GM18511 (cell line): ENCODE results near the gene PLGRKT.
"Not testable (repeated sequence)": the region's sequence is repeated elsewhere in the genome, so short reads cannot be mapped to it uniquely, and the experiment has no call there.

ENCODE experiments used
- ATAC-seq: cut with Tn5 transposase; IDR thresholded peaks from one replicate; pipeline ENCODE4 v1.9.1; 2021; ENCODE audit warnings: mild to moderate bottlenecking, moderate library complexity; ENCODE audit not compliant: unreplicated experiment

Gene PLGRKT

DNA sequence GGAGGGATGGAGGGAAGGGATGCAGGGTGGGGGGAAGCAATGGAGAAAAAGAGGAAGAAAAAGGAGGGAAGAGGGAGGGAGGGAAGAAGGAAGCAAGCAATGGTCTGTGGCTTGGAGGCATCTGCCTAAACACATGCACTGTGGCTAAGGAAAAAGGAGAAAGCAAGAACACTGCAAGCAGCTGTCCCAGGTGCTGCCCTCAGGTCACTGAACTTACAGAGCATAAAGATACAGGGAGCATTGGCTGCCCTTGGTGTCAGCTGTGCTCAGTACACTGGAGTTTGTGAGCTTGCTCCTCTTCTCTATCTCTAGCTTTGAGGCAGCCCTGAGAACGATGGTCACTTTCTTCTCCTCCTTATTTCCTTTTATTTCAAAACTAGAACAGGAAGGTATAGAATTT is 116.1 kb downstream of the PLGRKT start:
- ATAC-seq, result not testable (repeated sequence)

DNA sequence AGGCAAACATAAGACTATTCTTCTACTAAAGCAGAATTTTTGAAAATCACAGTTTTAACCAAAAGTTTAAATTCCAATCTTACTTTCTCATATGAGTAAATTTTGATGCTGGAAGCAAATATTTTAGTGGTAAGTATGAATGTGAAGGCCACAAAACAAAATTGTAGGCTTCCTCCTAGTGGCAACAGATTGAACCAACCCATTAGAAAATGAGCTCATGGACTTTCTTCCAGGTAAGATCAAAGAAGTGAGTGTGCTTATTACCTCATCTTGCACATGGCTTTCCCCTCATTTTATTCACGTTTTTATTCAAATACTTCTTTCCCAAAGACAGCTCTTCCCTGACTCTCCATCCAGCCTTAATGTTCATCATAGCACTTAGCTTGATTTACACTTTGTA is 116.7 kb downstream of the PLGRKT start:
- ATAC-seq, result no peak

- ATAC-seq, result not testable (repeated sequence)
Observed at GRCh38 chr9:5316406-5316805, 121.3 kb downstream of the PLGRKT start.

GRCh38 chr9:5315187-5315923 is 122.4 kb downstream of the PLGRKT start:
- no peak for ATAC-seq

DNA sequence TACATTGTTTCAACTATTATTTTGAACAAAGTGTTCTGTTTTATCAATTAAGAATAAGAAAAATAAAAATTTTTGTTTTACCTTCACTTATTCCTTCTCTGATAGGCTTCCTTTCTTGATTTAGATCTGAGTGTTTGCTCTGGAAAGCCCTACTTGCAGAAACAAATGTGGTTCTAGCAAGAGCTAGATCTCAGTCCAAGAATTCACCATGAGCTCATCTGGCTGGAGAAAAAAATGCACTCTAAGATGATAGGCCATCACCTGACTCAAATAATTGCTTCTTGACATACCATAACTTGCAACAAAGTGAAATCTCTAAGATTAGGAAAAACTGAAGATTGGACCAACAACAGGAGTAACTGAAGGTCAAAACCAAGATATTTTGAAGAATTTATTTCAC is 126.9 kb downstream of the PLGRKT start:
- no peak for ATAC-seq
